Tibial artery (tissue), 4 donors: Measurements from ENCODE around the gene SYT8.

Experiments
- DNase-seq, 2 donors: peaks; one replicate each; pipeline ENCODE4 v3.0.0-alpha.2; 2019
- H3K27ac ChIP-seq, 2 donors: fragments of 200-600 bp; sonication (generic) in 1 of 2; 1 replicate in 1 of 2; 2 replicates in 1 of 2; pipeline ENCODE4 v1.5.1; 2018 to 2019; ENCODE audit warnings: mild to moderate bottlenecking in 1 of 2
- H3K27me3 ChIP-seq, 2 donors: fragments of 200-600 bp; sonication (generic) in 1 of 2; one replicate each; pipeline versions ENCODE4 v1.5.1 to v1.6.0; 2016 to 2019
- H3K36me3 ChIP-seq, 3 donors: fragments of 200-600 bp; sonication (generic) in 2 of 3; one replicate each; pipeline ENCODE4 v1.5.1; 2016 to 2019; ENCODE audit warnings: mild to moderate bottlenecking in 2 of 3
- H3K4me1 ChIP-seq, 4 donors: fragments of 200-600 bp; sonication (generic) in 2 of 4; 1 replicate in 3 of 4; 2 replicates in 1 of 4; pipeline ENCODE4 v1.5.1; 2016 to 2019
- H3K4me3 ChIP-seq, 2 donors: fragments of 200-600 bp; sonication (generic) in 1 of 2; 1 replicate in 1 of 2; 2 replicates in 1 of 2; pipeline ENCODE4 v1.5.1; 2018 to 2019; ENCODE audit warnings: mild to moderate bottlenecking in 2 of 2
- H3K9me3 ChIP-seq, 3 donors: fragments of 200-600 bp; sonication (generic) in 1 of 3; one replicate each; pipeline ENCODE4 v1.5.1; 2016 to 2019
- CTCF ChIP-seq, 2 experiments: fragments of 200-600 bp in 1 of 2; fragments of 450-650 bp in 1 of 2; IDR thresholded peaks; one replicate each; pipeline ENCODE4 v1.5.1; 2017 to 2019; ENCODE audit warnings: antibody characterized with exemption in 2 of 2, mild to moderate bottlenecking in 1 of 2, moderate library complexity in 1 of 2
- intact Hi-C: fragments of 100-400 bp; cut with DNase I; formaldehyde crosslinking; loops from one replicate; pipeline ENCODE4 v1.15.0; 2023; ENCODE audit warnings: low total_unique reads

The SYT8 gene

DNA sequence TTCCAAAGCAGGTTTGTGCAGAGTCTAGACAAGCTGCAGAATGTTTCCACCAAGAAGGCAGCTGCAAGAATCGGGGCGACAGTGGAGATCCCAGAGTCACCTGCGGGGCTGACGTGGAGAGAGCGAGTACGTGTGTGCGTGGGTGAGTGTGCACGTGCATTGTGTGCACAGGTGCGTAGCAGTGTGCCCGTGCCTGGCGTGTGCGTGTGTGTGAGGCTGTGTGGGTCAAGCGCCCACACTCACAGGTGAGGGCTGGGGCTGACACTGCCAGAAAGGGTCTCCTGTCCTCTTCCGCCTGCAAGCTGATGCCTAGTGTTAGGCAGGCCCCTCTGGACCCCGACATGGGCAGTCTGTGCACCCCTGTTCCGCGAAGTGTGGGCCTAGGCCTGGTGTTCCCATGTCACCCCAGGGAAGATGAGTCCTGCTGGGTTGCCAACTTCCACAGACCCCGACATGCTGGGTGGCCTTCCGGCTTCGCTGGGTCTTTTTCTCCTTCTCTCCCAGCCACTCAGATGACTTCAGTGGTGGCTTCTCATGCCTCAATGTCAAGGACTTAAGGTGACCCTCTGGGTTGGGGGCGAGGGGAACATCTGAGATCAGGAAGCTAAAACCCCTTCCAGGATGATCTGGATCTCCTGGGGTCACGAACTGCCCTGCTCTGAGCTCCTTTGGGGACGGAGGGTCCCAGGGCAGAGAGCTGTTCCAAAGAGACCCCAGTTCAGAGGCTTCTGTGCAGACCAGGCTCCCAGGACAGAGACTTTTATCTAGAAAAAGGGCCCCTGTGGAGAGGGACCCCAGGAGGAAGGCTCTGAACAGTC lies 10.4 kb upstream of the SYT8 start:
- DNase-seq, result no peak
- Histone ChIP-seq H3K9me3 (no peaks in the 10 kb centered on the region), H3K4me3 (no peak overlapping the region), H3K36me3 (no peaks in the 10 kb centered on the region), H3K4me1 (peaks cover 5 to 90% (median 86%) of the 10 kb centered on the region in 4 donors), H3K27ac (peak overlapping the region; percentile 85 to 88), H3K27me3 (no peaks in the 10 kb centered on the region)
- intact Hi-C loops, result loop anchor here (2.0 kb wide), 1 partner anchor 62 kb away; the partner anchor contains the start of gene CTSD
- TF ChIP-seq CTCF (IDR thresholded peaks at IDR 0.05), result no peak

DNA sequence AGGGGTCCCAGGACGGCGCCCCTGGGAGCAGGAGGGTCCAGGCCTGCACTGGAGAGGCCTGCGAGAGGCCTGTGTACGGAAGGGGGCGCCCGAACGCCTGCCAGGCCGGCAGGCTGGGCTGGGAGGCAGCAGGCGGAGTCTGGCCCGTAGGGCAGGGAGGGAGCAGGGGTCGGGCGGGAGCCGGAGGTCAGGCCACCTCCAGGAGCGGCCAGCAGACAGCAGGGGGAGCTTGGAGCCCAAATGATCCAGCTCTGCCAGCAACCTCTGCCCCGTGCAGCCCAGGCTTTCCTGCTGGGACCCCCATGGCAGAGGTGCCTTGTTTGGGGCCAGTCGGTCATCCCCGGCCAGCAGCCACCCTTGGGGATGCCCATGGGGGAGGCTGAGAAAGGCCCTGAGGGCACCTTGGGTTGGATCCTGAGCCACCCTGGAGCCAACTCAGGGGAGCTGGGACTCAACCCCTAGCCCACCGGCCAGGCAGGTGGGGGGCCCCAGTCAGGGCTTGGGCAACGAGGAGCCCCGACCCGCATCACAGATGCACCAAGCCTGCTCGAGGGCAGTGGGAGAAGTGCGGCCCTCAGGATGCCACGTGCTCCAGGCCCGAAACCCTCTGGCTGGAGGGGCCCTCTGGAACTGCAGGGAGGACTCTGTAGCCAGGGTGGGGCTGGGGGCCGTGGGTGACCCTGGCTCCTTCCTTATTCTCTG lies 9.6 kb upstream of the SYT8 start:
- Histone ChIP-seq H3K27me3 (no peaks in the 10 kb centered on the region), H3K36me3 (no peaks in the 10 kb centered on the region), H3K27ac (peak overlapping the region; percentile 85 to 88), H3K4me1 (peaks cover 5 to 94% (median 91%) of the 10 kb centered on the region in 4 donors), H3K9me3 (no peaks in the 10 kb centered on the region), H3K4me3 (no peak overlapping the region)
- intact Hi-C loops, result loop anchor here (2.0 kb wide), 1 partner anchor 62 kb away; the partner anchor contains the start of gene CTSD
- peak in 1 of 2 donors; percentile 66 for DNase-seq
- TF ChIP-seq CTCF (IDR thresholded peaks at IDR 0.05), result peak in 1 of 2 experiments; percentile 45

- Histone ChIP-seq H3K4me3 (no peak overlapping the region), H3K4me1 (peaks cover 5 to 94% (median 91%) of the 10 kb centered on the region in 4 donors), H3K36me3 (no peaks in the 10 kb centered on the region), H3K27me3 (no peaks in the 10 kb centered on the region), H3K9me3 (no peaks in the 10 kb centered on the region), H3K27ac (peak overlapping the region; percentile 85 to 88)
- no peak for TF ChIP-seq CTCF (IDR thresholded peaks at IDR 0.05)
- DNase-seq, result peak in 1 of 2 donors; percentile 67
- intact Hi-C loops, result loop anchor here (2.0 kb wide), 1 partner anchor 63 kb away; the partner anchor contains the start of gene CTSD
Measured at GRCh38 chr11:1825785-1826451, 8.9 kb upstream of the SYT8 start.

DNA sequence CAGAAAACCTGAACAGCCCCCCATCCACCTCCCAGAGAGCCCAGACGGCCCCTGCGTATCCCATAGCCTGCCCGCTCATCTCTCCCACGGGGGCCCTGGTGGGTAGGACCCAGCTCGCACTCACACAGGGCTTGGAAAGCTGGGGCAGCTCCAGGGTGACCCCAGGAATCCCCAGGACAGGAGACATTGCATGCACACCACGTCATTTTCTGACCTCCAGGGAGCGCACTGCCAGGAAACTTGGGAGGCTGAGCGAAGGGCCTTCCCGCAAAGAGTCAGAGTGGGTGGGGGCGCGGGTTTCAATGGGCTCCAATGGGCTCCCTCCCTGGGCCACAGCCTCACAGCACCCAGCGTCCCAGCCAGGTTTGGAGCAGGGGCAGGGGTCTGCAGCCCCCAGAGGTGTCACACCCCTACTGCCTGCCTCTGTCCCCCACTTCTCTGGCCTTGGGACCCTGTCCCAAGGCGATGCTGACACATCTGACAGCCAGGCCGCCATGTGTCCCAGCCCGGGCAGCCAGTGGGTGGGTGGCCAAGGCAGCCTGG lies 8.2 kb upstream of the SYT8 start:
- DNase-seq, result peak; percentile 64 to 94

More for the DNA sequence above, 8.2 kb upstream of the SYT8 start:
- Histone ChIP-seq H3K27ac (peak overlapping the region; percentile 85 to 88), H3K9me3 (no peaks in the 10 kb centered on the region), H3K27me3 (no peaks in the 10 kb centered on the region), H3K4me3 (peak overlapping the region in 1 of 2 donors; percentile 40), H3K36me3 (no peaks in the 10 kb centered on the region), H3K4me1 (peaks cover 5 to 97% (median 95%) of the 10 kb centered on the region in 4 donors)
- intact Hi-C loops, result no loop called here
- no peak for TF ChIP-seq CTCF (IDR thresholded peaks at IDR 0.05)
